ENCODE results near the gene P2RY11. TPM values are rescaled to one million over a fixed set of nuclear protein-coding genes. Genes with fewer than 3 reads are reported as not detected.
A peak's percentile ranks its signal among the peaks of the same experiment; 100 is the strongest.

The P2RY11 gene
- total RNA-seq, 1 experiment from 2014 or later = 60.6 TPM

DNA sequence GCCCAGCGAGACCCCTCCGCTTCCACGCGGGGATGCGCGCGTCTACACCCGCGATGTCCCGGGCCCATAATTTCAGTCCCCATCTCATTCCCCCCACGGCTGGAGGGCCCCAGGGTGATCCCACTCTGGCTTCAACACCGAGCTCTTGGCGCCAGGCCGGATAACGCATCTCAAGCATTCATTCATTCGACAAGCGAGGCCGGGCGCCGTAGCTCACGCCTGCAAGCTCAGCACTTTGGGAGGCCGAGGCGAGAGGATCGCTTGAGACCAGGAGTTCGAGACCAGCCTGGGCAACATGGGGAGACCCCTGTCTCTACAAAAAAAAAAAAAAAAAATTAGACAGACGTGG is 14.9 kb upstream of the P2RY11 start:
- Mint-ChIP-seq H3K4me3 (peak overlapping the region; percentile 19 to 65; a peak in 4 of 5 replicates), H3K36me3 (ENCODE audit: insufficient read depth in 1 of 3, low read depth in 3 of 3) (peaks cover under 1 to 13% (median 5%) of the 10 kb centered on the region in 3 experiments; a peak in 5 of 7 replicates), H3K4me1 (peaks cover 3% of the 10 kb centered on the region in 2 experiments; a peak in 3 of 4 replicates), H3K27me3 (ENCODE audit: low read depth) (peaks cover 60% of the 10 kb centered on the region), H3K27ac (no peak overlapping the region), H3K9me3 (peaks cover 0 to 3% of the 10 kb centered on the region in 2 experiments; a peak in 2 of 5 replicates)
- Histone ChIP-seq H3K14ac (ENCODE audit: insufficient read depth, low read length) (peak overlapping the region; percentile 78; the same call in 1 of the 2 replicates), H3K4me1 (ENCODE audit: insufficient read depth, low read length) (no peaks in the 10 kb centered on the region), H3K9ac (ENCODE audit: extremely low read depth, insufficient read length, low read length) (no peak overlapping the region), H3K18ac (ENCODE audit: insufficient read length, low read depth, low read length) (peak overlapping the region; percentile 49), H2BK5ac (ENCODE audit: insufficient read length, low read length) (no peak overlapping the region), H3K23me2 (ENCODE audit: insufficient read length, low read depth, low read length, poor library complexity, severe bottlenecking) (peaks cover 3% of the 10 kb centered on the region), H2BK120ac (ENCODE audit: low read depth, low read length, poor library complexity, severe bottlenecking) (no peak overlapping the region), H3K79me2 (ENCODE audit: insufficient read depth, low read length) (no peaks in the 10 kb centered on the region), H2BK15ac (ENCODE audit: low read depth, low read length) (no peak overlapping the region), H3K27ac (ENCODE audit: insufficient read length, low read depth, low read length) (no peak overlapping the region), H4K5ac (ENCODE audit: insufficient read length, low read depth, low read length) (no peak overlapping the region), H4K20me1 (ENCODE audit: control insufficient read depth, insufficient read depth, insufficient read length) (no peaks in the 10 kb centered on the region), H2AK5ac (ENCODE audit: insufficient read length, low read length) (no peak overlapping the region), H3K4me2 (ENCODE audit: insufficient read depth, insufficient read length, low read length) (peak overlapping the region; percentile 34), H3K56ac (ENCODE audit: insufficient read length, low read depth, low read length) (no peak overlapping the region), H3K23ac (ENCODE audit: insufficient read length, low read depth, low read length) (no peak overlapping the region), H3T11ph (ENCODE audit: low read length) (no peak overlapping the region), H3K79me1 (ENCODE audit: insufficient read depth, low read depth, low read length, poor library complexity, severe bottlenecking) (no peaks in the 10 kb centered on the region), H3K27me3 (ENCODE audit: insufficient read depth, low read length) (peaks cover 3% of the 10 kb centered on the region), H3K9me3 (ENCODE audit: control insufficient read depth, low read depth, low read length) (no peaks in the 10 kb centered on the region), H2BK12ac (ENCODE audit: insufficient read length, low read depth, low read length) (no peak overlapping the region), H4K8ac (replicated peaks; ENCODE audit: insufficient read length, low read depth, low read length) (no peak overlapping the region), H2BK20ac (ENCODE audit: low read depth, low read length, poor library complexity, severe bottlenecking) (no peak overlapping the region), H3K4ac (ENCODE audit: low read depth, low read length) (no peak overlapping the region), H2AFZ (ENCODE audit: low read length) (no peak overlapping the region), H4K91ac (ENCODE audit: insufficient read length, low read depth, low read length) (no peak overlapping the region)
- DNase-seq = no peak
- WGBS (ENCODE audit: extremely low coverage, insufficient read length, low lambda C conversion rate) = no CpG with 5 or more reads among the region's 26 CpGs
- TF ChIP-seq, protein P1, sequence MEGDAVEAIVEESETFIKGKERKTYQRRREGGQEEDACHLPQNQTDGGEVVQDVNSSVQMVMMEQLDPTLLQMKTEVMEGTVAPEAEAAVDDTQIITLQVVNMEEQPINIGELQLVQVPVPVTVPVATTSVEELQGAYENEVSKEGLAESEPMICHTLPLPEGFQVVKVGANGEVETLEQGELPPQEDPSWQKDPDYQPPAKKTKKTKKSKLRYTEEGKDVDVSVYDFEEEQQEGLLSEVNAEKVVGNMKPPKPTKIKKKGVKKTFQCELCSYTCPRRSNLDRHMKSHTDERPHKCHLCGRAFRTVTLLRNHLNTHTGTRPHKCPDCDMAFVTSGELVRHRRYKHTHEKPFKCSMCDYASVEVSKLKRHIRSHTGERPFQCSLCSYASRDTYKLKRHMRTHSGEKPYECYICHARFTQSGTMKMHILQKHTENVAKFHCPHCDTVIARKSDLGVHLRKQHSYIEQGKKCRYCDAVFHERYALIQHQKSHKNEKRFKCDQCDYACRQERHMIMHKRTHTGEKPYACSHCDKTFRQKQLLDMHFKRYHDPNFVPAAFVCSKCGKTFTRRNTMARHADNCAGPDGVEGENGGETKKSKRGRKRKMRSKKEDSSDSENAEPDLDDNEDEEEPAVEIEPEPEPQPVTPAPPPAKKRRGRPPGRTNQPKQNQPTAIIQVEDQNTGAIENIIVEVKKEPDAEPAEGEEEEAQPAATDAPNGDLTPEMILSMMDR (conservative IDR thresholded peaks at IDR 0.05) = no peak
